Activated CD4-positive, alpha-beta T cell treated with anti-CD3 and anti-CD28 coated beads, Interleukin-2, Interleukin-4, amounts not matched to agents 100 ng/mL and 50 ng/mL, durations not matched to agents 16 hours and 8 hours (primary cell): ENCODE measurements around the gene BABAM1.

Experiments used
- DNase-seq: peaks from one replicate; pipeline ENCODE4 v3.0.0-alpha.2; 2020; ENCODE audit warnings: low spot score

Gene BABAM1

DNA sequence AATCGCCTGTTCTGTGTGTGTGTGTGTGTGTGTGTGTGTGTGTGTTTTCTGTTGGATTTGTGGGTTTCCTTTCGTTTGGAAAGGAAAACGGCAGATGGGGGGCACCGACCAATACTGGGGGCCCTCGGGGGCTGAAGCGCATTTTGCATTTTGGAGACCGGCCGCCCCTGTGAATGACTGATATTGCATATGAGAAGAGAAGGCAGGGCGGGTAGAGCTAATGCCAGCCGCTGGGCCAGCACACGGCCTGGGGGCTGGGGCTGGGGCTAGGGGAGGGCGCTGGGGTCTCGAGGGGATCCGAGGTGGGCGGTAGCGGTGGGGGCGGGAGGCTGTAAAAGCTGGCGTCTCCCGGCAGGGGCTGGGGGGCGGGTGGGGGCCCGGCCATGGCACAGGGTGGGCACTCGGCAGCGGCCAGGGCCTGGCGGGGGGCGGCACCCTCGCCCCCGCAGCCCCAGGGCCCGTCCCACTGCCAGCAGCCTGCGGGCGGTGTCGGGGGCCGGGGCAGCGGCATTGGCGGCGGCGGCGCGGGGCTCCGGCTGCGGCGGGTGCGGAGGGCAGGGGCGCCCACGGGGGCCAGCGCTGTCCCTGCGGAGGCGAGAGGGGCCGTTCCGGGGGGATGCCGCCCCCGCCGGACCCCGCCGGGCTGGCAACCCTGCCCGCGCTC lies 56.2 kb downstream of the BABAM1 start:
- DNase-seq: no peak

DNA sequence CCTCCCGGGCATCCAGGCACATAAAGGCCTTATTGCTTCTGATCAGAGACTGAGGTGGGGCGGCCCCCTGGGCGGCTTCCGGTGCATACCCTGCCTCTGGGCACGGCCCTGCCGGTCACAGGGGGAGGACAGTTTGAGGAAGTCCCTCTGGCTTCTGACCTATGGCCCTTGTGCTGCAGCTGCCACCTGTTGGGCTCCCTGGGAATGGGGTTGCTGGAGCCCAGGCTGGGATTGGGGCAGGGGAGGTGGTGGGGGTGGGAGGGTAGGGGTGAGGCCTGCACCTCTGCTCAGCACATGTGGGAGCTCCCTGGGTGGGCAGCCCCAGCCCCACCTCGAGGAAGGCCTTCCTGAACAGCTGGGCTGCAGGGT lies 56.7 kb downstream of the BABAM1 start:
- no peak for DNase-seq

DNA sequence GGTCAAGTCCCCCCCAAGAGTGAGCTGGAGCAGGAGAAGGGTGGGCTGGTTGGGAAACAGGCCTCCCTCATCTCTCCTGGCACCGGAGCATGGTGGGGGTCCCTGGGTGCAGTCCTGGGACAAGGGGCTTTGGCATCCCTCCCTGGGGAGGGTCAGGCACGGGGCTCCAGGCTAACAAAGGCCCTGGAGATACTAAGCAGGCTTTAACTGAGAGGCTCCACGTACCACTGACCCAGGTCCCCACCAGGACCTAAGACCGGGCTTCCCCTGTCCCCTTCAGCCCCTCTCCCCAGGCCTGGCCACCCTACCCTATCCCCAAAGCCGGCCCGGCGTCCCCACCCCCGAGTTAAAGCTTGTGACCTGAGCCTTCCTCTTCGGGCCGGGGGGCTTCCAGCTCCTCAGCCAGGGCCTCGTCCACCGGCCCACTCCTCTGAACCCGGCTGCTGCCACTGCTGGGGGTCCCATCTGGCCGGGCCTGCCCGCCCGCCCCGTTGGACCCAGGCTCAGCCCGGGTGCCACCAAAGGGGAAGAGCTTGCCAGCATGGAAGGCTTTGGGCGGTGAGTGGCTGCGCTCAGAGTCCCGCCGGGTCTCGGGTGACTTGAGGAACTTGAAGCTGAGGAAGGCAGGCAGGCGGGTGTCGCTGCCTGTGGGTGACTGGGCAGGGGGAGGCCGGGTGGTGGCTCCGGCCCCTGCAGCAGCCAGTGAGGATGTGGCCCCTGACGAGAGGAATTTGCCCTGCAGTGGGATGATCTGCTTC lies 57.3 kb downstream of the BABAM1 start:
- DNase-seq: no peak

DNA sequence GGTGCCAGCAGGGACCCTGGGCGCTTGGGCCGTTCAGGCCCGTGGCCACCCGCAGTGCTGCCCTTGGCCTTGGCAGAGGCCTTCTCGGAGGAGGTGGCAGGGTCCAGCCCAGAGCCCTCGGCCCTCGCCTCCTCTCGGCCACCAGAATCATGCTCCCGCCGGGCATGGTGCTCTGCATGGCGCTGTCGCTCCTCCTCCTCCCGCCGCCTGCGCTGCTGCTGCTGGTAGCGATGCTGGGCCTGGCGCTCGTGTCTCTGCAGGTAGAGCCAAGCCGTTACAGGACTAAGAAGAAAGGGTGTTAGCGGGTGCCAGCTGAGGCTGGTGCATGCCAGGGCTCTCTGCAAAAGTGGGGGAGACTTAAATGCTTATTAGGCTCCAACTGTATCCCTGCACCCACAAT lies 57.9 kb downstream of the BABAM1 start:
- DNase-seq: no peak

DNA sequence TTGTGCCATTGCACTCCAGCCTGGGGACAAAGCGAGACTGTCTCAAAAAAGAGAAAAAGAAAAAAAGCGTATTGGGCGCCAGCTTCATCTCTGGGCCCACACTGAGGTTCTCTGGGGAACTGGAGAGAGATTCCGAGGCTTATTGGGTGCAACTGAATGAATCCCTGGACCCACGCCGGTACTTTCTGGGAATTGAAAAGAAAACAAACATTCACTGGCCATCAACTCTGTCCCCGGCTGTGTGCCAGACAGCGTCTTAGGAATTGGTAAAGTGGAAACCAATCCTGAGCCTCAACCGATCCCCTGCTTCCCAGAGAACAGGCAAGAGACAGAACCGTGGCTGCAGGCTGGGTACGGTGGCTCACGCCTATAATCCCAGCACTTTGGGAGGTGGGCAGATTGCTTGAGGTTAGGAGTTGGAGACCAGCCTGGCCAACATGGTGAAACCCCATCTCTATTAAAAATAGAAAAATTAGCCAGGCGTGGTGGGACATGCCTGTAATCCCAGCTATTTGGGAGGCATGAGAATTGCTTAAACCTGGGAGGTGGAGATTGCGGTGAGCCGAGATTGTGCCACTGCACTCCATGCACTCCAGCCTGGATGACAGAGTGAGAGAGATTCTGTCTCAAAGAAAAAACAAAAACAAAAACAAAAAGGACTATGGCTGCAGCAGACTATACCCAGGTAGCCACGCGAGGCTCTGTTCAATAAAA lies 58.8 kb downstream of the BABAM1 start:
- DNase-seq: no peak

DNA sequence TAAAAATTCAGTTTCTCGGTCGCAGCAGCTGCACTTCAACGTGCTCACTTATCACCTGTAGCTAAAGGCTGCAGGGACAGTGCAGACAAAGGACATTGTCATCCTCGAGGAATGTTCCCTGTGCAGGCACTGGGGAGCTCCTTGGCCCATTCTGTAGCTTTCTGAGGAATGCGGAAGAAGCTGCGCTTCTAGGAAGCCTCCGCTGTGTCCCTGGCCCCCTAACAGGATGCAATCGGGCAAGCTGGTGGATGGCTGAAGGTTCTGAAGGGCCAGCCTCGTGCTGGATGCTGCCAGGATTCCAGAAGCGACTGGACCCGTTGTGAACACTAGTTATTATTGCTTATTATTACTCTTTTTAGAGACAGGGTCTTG lies 59.3 kb downstream of the BABAM1 start:
- DNase-seq: no peak

DNA sequence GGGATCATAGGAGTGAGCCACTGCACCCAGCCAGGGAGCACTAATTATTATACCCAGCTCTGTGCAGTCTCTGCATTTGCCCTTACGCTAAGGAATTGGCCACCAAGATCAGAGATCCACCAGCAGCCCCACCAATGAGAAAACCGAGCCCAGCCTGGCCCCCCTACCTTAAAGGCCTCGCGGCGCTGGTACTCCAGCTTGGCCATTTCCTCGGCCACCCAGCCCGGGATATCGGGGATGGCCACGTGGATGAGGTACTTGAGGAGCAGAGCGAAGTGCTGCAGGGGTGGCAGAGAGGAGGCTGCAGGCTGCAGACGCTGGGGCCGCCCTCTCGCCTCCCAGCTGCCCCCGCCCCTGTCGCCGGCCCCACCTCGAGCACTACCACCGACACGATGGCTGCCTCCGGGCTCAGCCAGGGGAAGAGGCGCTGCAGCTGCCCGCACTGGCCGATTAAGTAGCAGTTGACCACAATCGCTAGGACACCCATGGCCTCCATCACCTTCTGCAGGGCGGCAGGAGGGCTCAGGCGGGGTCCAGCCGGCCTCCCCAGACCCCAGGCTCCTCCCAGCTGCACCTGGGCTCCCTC lies 59.9 kb downstream of the BABAM1 start:
- no peak for DNase-seq

DNA sequence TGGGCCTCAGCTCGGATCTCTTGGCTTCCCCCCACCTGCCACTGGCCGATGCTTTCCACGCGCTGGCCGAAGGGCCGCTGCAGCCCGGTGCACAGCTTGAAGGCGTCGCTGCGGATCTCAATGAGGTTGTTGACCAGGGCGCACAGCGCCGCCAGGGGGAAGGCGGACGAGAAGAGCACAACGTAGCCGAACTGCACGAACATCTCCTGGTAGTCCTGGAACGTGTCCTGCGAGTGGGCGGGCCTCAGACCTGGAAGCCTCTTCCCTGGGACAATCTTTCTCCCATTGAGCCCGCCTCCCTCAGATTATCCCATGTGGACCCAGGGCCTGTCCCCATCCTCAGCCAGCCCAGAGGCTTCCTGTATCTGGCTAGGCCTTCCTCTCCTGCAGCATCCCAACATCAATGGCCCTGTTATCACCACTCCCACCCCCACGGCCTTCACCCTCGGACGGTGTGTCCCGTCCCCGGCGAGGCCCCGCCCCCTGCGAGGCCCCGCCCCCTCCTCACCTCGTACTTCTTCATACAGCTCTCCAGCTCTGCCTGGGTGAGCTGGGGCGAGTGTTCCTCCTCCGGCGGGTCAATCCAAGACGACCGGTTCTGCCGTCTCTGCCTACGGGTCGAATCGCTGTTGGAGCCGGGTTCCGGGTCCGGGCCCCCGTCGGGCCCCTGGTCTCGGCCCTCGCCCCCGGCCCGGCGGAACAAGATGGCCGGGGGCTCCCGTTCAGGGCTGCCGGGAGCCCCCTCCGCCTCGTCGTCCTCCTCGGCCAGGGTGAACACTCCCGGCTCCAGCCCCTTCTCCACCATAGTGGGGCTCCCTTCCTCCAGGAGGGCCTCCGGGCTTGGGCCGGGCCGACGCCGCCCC lies 60.6 kb downstream of the BABAM1 start:
- peak; percentile 37 for DNase-seq
